MG63 (cell line): ENCODE data around the gene OAT. TPM values are rescaled to one million over a fixed set of nuclear protein-coding genes. Genes with fewer than 3 reads are reported as not detected.
A peak's percentile ranks its signal among the peaks of the same experiment; 100 is the strongest.

Experiments
- DNase-seq: peaks from one replicate; pipeline ENCODE4 v3.0.0-alpha.2; 2020
- H3K27me3 ChIP-seq: fragments of 250-450 bp; sonication (Bioruptor Pico); 2 replicates; pipeline ENCODE4 v1.5.1; 2020; ENCODE audit warnings: mild to moderate bottlenecking, moderate library complexity
- H3K36me3 ChIP-seq: fragments of 250-450 bp; sonication (Bioruptor Pico); 2 replicates; pipeline ENCODE4 v1.5.1; 2020; ENCODE audit warnings: mild to moderate bottlenecking, moderate library complexity
- H3K4me3 ChIP-seq: fragments of 250-450 bp; sonication (Bioruptor Pico); 2 replicates; pipeline ENCODE4 v1.5.1; 2020; ENCODE audit warnings: mild to moderate bottlenecking, moderate library complexity
- H3K9me3 ChIP-seq: fragments of 250-450 bp; sonication (Bioruptor Pico); 2 replicates; pipeline ENCODE4 v1.5.1; 2020; ENCODE audit warnings: mild to moderate bottlenecking, moderate library complexity
- total RNA-seq: library from RNA; depleted of rRNA; stranded (reverse); fragments of >200 nt; shearing (Covaris generic); gene quantifications from 2 replicates; pipeline ENCODE4 v1.2.3, GENCODE V29; 2014; ENCODE audit warnings: low replicate concordance

The OAT gene
- total RNA-seq, 1 experiment from 2014 or later, result 223 TPM

- H3K9me3 ChIP-seq, result no peaks in the 10 kb centered on the region
- peaks cover 7% of the 10 kb centered on the region for H3K27me3 ChIP-seq
- H3K4me3 ChIP-seq, result no peak overlapping the region
- DNase-seq, result no peak
- no peaks in the 10 kb centered on the region for H3K36me3 ChIP-seq
Observed at GRCh38 chr10:124420254-124420653, 1.5 kb upstream of the OAT start.

- no peak for DNase-seq
- Histone ChIP-seq H3K4me3 (peak overlapping the region; percentile 75), H3K27me3 (peaks cover 7% of the 10 kb centered on the region), H3K36me3 (peaks cover under 1% of the 10 kb centered on the region; the same call in 1 of the 2 replicates), H3K9me3 (no peaks in the 10 kb centered on the region)
Observed at GRCh38 chr10:124419635-124420034, 912 bp upstream of the OAT start.

GRCh38 chr10:124417895-124418725 is 613 bp downstream of the OAT start:
- peak; percentile 72 for DNase-seq
- Histone ChIP-seq H3K27me3 (peaks cover 5% of the 10 kb centered on the region), H3K4me3 (peak overlapping the region; percentile 75), H3K9me3 (no peaks in the 10 kb centered on the region), H3K36me3 (peaks cover 2% of the 10 kb centered on the region; the same call in 1 of the 2 replicates)

GRCh38 chr10:124416733-124417132 is 2.0 kb downstream of the OAT start:
- DNase-seq, result no peak
- Histone ChIP-seq H3K9me3 (no peaks in the 10 kb centered on the region), H3K27me3 (peaks cover 5% of the 10 kb centered on the region), H3K36me3 (peaks cover 5% of the 10 kb centered on the region), H3K4me3 (peak overlapping the region; percentile 75)

GRCh38 chr10:124415210-124415609 is 3.5 kb downstream of the OAT start:
- DNase-seq, result no peak
- H3K9me3 ChIP-seq, result no peaks in the 10 kb centered on the region
- no peaks in the 10 kb centered on the region for H3K27me3 ChIP-seq
- H3K4me3 ChIP-seq, result no peak overlapping the region
- peaks cover 10% of the 10 kb centered on the region for H3K36me3 ChIP-seq

- Histone ChIP-seq H3K36me3 (peaks cover 20% of the 10 kb centered on the region), H3K9me3 (no peaks in the 10 kb centered on the region), H3K27me3 (no peaks in the 10 kb centered on the region), H3K4me3 (no peak overlapping the region)
- DNase-seq, result no peak
Observed at GRCh38 chr10:124414076-124414475, 4.6 kb downstream of the OAT start.

- no peaks in the 10 kb centered on the region for H3K27me3 ChIP-seq
- no peak overlapping the region for H3K4me3 ChIP-seq
- H3K9me3 ChIP-seq, result no peaks in the 10 kb centered on the region
- DNase-seq, result no peak
- H3K36me3 ChIP-seq, result peaks cover 56% of the 10 kb centered on the region
Observed at GRCh38 chr10:124409696-124410095, 9.0 kb downstream of the OAT start.

GRCh38 chr10:124408357-124408756 is 10.4 kb downstream of the OAT start:
- Histone ChIP-seq H3K27me3 (no peaks in the 10 kb centered on the region), H3K4me3 (no peak overlapping the region), H3K9me3 (no peaks in the 10 kb centered on the region), H3K36me3 (peaks cover 62% of the 10 kb centered on the region)
- DNase-seq, result no peak

GRCh38 chr10:124407456-124407855 is 11.3 kb downstream of the OAT start:
- DNase-seq, result no peak
- Histone ChIP-seq H3K4me3 (no peak overlapping the region), H3K9me3 (no peaks in the 10 kb centered on the region), H3K36me3 (peaks cover 71% of the 10 kb centered on the region), H3K27me3 (no peaks in the 10 kb centered on the region)

- DNase-seq, result no peak
- Histone ChIP-seq H3K27me3 (no peaks in the 10 kb centered on the region), H3K4me3 (no peak overlapping the region), H3K36me3 (peaks cover 75% of the 10 kb centered on the region), H3K9me3 (no peaks in the 10 kb centered on the region)
Observed at GRCh38 chr10:124403548-124403947, 15.2 kb downstream of the OAT start.

- no peak for DNase-seq
- Histone ChIP-seq H3K27me3 (no peaks in the 10 kb centered on the region), H3K36me3 (peaks cover 73% of the 10 kb centered on the region), H3K4me3 (no peak overlapping the region), H3K9me3 (no peaks in the 10 kb centered on the region)
Observed at GRCh38 chr10:124402273-124402672, 16.4 kb downstream of the OAT start.

GRCh38 chr10:124401633-124402032 is 17.1 kb downstream of the OAT start:
- Histone ChIP-seq H3K27me3 (no peaks in the 10 kb centered on the region), H3K4me3 (no peak overlapping the region), H3K36me3 (peaks cover 72% of the 10 kb centered on the region), H3K9me3 (no peaks in the 10 kb centered on the region)
- no peak for DNase-seq

- H3K36me3 ChIP-seq, result peaks cover 20% of the 10 kb centered on the region
Observed at GRCh38 chr10:124394583-124394982, 24.1 kb downstream of the OAT start.

GRCh38 chr10:124392626-124393342 is 25.9 kb downstream of the OAT start:
- Histone ChIP-seq H3K4me3 (no peak overlapping the region), H3K9me3 (no peaks in the 10 kb centered on the region), H3K27me3 (no peaks in the 10 kb centered on the region), H3K36me3 (peaks cover 14% of the 10 kb centered on the region)
- DNase-seq, result peak; percentile 93

More at GRCh38 chr10:124394583-124394982, 24.1 kb downstream of the OAT start:
- no peaks in the 10 kb centered on the region for H3K27me3 ChIP-seq
- no peaks in the 10 kb centered on the region for H3K9me3 ChIP-seq
- no peak for DNase-seq
- H3K4me3 ChIP-seq, result no peak overlapping the region

GRCh38 chr10:124390471-124391187 is 28.1 kb downstream of the OAT start:
- no peak for DNase-seq
- Histone ChIP-seq H3K9me3 (no peaks in the 10 kb centered on the region), H3K27me3 (no peaks in the 10 kb centered on the region)

GRCh38 chr10:124389613-124390361 is 28.9 kb downstream of the OAT start:
- H3K27me3 ChIP-seq, result no peaks in the 10 kb centered on the region
- H3K9me3 ChIP-seq, result no peaks in the 10 kb centered on the region
- 0 out of 2 replicates have a peak, but pooled peaks cover 2% of the 10 kb centered on the region for H3K36me3 ChIP-seq
- no peak for DNase-seq
- H3K4me3 ChIP-seq, result no peak overlapping the region

More at GRCh38 chr10:124390471-124391187, 28.1 kb downstream of the OAT start:
- Histone ChIP-seq H3K4me3 (no peak overlapping the region), H3K36me3 (0 out of 2 replicates have a peak, but pooled peaks cover 2% of the 10 kb centered on the region)
